Neural cell (in vitro differentiated cells): ENCODE data around the gene MRTFB.

Experiments
- CTCF ChIP-seq: fragments of 450-650 bp; IDR thresholded peaks from 2 replicates; pipeline ENCODE4 v1.5.1; 2014; ENCODE audit warnings: antibody characterized with exemption, mild to moderate bottlenecking, moderate library complexity; ENCODE audit not compliant: poor library complexity, severe bottlenecking
- EP300 ChIP-seq: fragments of 450-650 bp; conservative IDR thresholded peaks from 2 replicates; pipeline ENCODE4 v1.6.1; 2014; ENCODE audit warnings: antibody characterized with exemption, mild to moderate bottlenecking, moderate library complexity; ENCODE audit not compliant: poor library complexity, severe bottlenecking
- EZH2 ChIP-seq: fragments of 200-600, 300-800 bp; shearing (Covaris generic), sonication (generic); IDR thresholded peaks from 2 replicates; pipeline ENCODE4 v1.6.1; 2014; ENCODE audit warnings: antibody characterized with exemption, low read length, borderline replicate concordance, mild to moderate bottlenecking; ENCODE audit not compliant: insufficient read depth, poor library complexity, severe bottlenecking
- MXI1 ChIP-seq: fragments of 450-650 bp; conservative IDR thresholded peaks from 2 replicates; pipeline ENCODE4 v1.6.1; 2014; ENCODE audit warnings: antibody characterized with exemption, mild to moderate bottlenecking; ENCODE audit not compliant: poor library complexity, severe bottlenecking
- POLR2AphosphoS5 ChIP-seq: IDR thresholded peaks from 2 replicates; pipeline ENCODE4 v1.6.1; 2012
- RAD21 ChIP-seq: fragments of 450-650 bp; conservative IDR thresholded peaks from 2 replicates; pipeline ENCODE4 v1.6.1; 2014; ENCODE audit warnings: antibody characterized with exemption, mild to moderate bottlenecking, moderate library complexity
- REST ChIP-seq: IDR thresholded peaks from 2 replicates; pipeline ENCODE4 v1.6.1; 2012; ENCODE audit warnings: borderline replicate concordance

GRCh38 chr16:14232106-14232864 lies 161.2 kb downstream of the MRTFB start:
- TF ChIP-seq EP300 (no peak), CTCF (no peak), EZH2 (no peak), RAD21 (no peak), POLR2AphosphoS5 (no peak), REST (no peak), MXI1 (no peak)
